Stimulated activated effector memory CD8-positive, alpha-beta T cell treated with anti-CD3 and anti-CD28 coated beads, Interleukin-12 subunit alpha, Interleukin-12 subunit beta, amount 100 ng/mL, for 72 hours (primary cell): ENCODE results near the gene AATK.

ENCODE experiments used
- ATAC-seq: fragments of 150-1000 bp; cut with Tn5 transposase; 2 replicates; pipeline ENCODE4 v1.10.0; 2021
- DNase-seq, 2 donors: peaks; one replicate each; pipeline ENCODE4 v3.0.0; 2021 to 2022; ENCODE audit warnings: low spot score in 2 of 2
- H3K27ac Mint-ChIP-seq: one replicate; pipeline ENCODE4 v1.8.0; 2022; ENCODE audit warnings: mild to moderate bottlenecking, mixed read lengths
- H3K36me3 Mint-ChIP-seq: one replicate; pipeline ENCODE4 v1.8.0; 2022; ENCODE audit warnings: mild to moderate bottlenecking, mixed read lengths
- H3K4me1 Mint-ChIP-seq: one replicate; pipeline ENCODE4 v1.8.0; 2022; ENCODE audit warnings: mixed read lengths
- H3K4me3 Mint-ChIP-seq: one replicate; pipeline ENCODE4 v1.8.0; 2022; ENCODE audit warnings: mild to moderate bottlenecking, mixed read lengths
- H3K9me3 Mint-ChIP-seq: one replicate; pipeline ENCODE4 v1.8.0; 2022; ENCODE audit warnings: mixed read lengths

Gene AATK

DNA sequence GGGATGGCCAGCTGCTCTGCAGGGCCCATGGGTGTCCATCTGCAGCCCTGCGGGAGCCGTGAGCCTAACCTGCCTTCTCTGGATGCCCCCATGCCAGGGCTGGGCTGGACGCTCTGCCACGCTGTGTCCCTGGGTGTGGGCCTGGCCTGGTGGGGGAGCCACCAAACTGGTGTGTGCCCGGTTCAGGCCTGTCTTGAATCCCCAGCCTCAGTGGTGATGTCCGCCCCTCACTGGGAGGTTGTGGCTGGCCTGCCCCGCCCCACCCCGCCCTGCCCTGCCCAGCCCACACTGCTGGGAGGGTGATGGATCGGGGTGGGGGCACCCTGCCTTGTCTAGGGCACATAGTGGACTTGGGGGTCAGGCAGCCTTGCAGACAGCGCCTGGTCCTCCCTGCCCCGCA is 50.8 kb downstream of the AATK start:
- Mint-ChIP-seq H3K4me3 (no peak overlapping the region), H3K9me3 (no peaks in the 10 kb centered on the region), H3K4me1 (peaks cover 11% of the 10 kb centered on the region)

DNA sequence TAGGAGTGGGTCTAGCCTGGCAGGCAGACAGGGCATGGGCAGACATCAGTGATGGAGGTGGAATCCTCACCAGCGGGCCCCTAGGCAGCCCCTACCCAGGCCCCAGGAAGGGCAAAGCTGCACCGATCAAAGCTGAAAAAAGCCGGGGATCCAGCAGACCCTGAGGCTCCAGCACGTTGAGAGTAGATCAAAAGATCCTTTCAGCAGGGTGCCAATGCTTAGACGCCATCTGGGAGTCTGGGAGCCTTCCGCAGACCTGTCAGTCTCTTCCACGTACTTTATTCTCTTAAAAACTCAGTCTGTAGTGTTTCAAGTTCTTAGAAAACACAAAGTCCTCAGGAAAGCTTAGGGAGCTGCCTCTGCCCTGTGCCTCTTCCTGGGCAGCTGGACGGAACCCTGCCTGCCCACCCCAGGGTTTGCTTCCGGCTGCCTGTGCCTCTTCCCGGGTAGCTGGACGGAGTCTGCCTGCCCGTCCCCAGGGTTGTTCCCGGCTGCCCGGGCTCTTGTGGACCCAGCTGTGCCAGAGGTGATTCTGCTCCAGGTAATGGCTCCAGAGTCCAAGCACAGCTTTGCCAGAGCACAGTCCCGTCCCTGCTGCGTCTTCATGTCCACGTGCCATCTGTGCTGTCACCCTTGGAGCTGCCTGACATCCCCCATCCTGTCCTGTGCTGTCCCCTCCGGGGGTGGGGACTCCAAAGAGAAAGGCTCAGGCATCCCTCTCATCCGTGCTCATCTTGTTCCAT is 51.5 kb downstream of the AATK start:
- ATAC-seq (no peak), DNase-seq (no peak)
- Mint-ChIP-seq H3K4me1 (peaks cover 8% of the 10 kb centered on the region), H3K4me3 (no peak overlapping the region), H3K36me3 (peaks cover 3% of the 10 kb centered on the region), H3K27ac (no peak overlapping the region), H3K9me3 (no peaks in the 10 kb centered on the region)

More for the DNA sequence above, 50.8 kb downstream of the AATK start:
- DNase-seq (no peak), ATAC-seq (no peak)
- Mint-ChIP-seq H3K27ac (peak overlapping the region; percentile 54), H3K36me3 (peaks cover 7% of the 10 kb centered on the region)

DNA sequence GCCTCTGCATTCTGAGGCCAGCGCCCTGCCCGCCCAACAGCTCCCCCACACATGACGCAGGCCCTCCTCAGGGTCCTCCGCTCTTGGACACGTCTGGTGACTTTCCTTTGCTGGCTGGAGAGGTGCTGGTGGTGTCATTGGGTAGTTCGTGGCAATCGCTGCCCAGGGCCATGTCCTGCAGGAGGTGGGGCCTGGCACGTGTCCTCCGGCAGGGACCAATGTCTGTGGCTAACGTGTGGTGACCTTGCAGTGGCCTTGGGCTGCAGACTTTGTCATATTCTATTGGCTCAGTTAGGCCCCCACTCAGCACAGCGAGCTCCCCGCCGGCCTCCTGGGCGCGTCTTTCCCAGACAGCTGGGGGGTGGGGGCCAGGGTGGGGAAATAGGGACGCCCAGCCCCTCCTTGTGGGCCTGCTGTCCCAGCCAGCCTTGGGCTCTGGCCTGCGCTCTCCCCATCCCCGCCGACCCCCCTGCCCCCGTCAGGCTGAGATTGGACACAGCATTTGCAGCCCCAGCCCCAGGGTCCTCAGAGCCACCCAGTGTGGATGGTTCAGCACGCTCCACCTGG is 52.8 kb downstream of the AATK start:
- ATAC-seq = no peak
- H3K27ac Mint-ChIP-seq = no peak overlapping the region
- no peak overlapping the region for H3K4me3 Mint-ChIP-seq
- peaks cover under 1% of the 10 kb centered on the region for H3K4me1 Mint-ChIP-seq
- H3K36me3 Mint-ChIP-seq = no peaks in the 10 kb centered on the region
- H3K9me3 Mint-ChIP-seq = no peaks in the 10 kb centered on the region
- DNase-seq = no peak

DNA sequence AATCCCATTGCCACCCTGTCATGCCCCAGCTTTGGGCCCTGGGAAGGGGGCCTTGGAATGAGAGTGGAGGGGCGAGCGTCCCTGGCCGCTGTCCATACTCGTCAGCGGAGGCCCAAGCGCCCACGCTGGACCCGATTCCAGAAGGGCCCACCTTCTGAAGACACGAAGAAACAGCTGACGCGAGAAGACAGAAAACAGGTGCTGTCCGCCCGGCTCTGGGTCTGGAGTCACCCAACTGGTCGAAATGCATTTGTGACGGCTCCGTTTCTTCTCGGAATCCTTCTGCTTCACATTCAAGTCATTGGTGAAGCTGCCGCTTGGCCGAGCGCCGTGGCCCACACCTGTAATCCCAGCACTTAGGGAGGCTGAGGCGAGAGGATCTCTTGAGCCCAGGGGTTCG is 53.6 kb downstream of the AATK start:
- no peaks in the 10 kb centered on the region for H3K36me3 Mint-ChIP-seq
- no peak for DNase-seq

DNA sequence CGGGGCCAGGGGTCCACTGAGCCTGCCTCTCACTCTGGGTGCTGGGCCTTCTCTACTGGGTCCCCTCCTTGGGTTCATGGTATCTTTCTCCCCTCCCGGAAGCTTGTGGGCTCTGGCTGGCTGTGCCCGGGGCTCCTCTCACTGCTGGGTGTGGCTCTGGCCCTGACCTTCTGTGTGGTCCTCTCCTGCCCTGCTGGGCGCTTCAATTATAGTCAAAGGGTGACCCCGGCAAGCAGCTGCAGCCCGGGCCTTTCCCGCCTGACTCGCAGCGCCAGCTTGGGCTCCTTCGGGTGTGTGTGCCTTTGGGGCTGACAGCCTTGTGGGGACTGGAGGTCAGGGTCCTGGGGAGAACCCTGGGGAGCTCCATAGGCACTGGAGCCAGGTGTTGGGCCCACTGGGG is 55.0 kb downstream of the AATK start:
- no peak overlapping the region for H3K4me3 Mint-ChIP-seq
- DNase-seq = no peak
- H3K4me1 Mint-ChIP-seq = no peaks in the 10 kb centered on the region

More for the DNA sequence above, 53.6 kb downstream of the AATK start:
- no peaks in the 10 kb centered on the region for H3K9me3 Mint-ChIP-seq
- ATAC-seq = no peak
- H3K4me1 Mint-ChIP-seq = no peaks in the 10 kb centered on the region
- H3K27ac Mint-ChIP-seq = no peak overlapping the region
- H3K4me3 Mint-ChIP-seq = no peak overlapping the region

DNA sequence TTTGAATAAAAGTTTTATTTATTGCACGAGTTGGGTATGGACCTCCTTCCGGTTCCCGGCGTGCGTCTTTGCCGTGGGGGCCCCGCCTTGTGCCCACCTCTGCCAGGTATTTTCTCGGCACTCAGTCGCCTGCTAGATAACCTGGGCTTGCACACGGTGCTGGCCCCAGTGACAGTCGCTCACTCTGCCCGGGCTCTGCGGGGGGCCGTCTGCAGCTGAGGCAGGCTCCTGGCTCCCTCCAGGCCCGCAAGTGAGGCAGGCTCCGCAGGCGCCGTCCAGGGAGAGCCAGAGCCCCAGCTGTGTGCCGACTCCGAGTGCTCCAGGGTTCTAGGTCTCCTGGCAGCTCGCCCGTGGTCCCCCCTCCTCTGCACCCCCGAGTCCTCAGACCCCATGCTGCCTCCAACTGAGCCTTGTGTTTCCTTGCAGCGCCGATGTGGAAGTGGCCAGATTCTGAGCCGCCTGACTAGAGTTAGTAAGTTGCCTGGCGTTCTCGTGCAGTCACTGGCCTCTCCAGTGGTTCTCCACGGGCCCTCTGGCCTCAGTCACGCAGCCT is 55.5 kb downstream of the AATK start:
- no peak for DNase-seq
- H3K36me3 Mint-ChIP-seq = no peaks in the 10 kb centered on the region
- H3K27ac Mint-ChIP-seq = no peak overlapping the region
- no peak for ATAC-seq
- no peak overlapping the region for H3K4me3 Mint-ChIP-seq
- H3K4me1 Mint-ChIP-seq = no peaks in the 10 kb centered on the region
- no peaks in the 10 kb centered on the region for H3K9me3 Mint-ChIP-seq

More for the DNA sequence above, 55.0 kb downstream of the AATK start:
- H3K9me3 Mint-ChIP-seq = no peaks in the 10 kb centered on the region
- H3K27ac Mint-ChIP-seq = no peak overlapping the region
- H3K36me3 Mint-ChIP-seq = no peaks in the 10 kb centered on the region
- no peak for ATAC-seq

DNA sequence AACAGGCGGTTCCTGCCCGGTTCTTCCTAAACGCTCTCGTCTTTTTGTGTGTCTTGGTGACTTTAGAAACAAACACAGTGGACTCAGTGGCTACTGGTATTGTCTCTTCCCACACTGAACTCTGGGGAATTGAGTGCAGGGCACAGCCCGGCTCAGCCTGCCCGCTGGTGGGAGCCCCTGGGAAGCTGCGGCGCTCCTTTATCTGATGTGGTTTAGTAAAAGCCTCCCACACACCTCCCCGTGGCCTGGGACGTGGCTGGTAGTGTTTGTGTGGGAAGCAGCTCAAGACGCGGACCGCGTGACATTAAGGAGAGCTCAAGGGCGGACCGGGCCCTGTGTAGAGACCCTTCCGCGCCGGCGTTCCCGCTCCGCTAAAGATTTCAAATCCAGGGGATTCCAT is 56.1 kb downstream of the AATK start:
- DNase-seq (no peak), ATAC-seq (no peak)
- no peaks in the 10 kb centered on the region for H3K36me3 Mint-ChIP-seq
- no peak overlapping the region for H3K27ac Mint-ChIP-seq
- H3K9me3 Mint-ChIP-seq = no peaks in the 10 kb centered on the region
- H3K4me1 Mint-ChIP-seq = no peaks in the 10 kb centered on the region
- H3K4me3 Mint-ChIP-seq = no peak overlapping the region

DNA sequence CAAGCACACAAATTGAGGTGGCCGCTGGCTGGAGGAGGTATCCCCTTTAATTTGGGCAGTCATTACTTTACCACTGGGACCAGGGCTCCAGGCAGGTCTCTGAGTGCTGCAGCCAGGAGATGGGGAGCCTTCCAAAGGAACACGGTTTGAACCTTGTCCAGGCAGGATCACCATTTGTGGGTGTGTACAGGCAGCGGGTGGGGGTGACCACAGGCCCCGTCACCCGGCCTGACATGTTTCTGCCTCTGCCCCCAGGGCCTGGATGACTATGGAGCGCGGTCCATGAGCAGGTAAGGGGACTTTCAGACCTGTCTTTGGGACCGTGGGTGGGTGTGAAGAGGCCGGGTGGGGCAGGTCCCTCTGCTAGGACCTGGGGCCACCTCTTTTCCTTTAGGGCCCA is 57.8 kb downstream of the AATK start:
- Mint-ChIP-seq H3K36me3 (no peaks in the 10 kb centered on the region), H3K4me1 (no peaks in the 10 kb centered on the region), H3K9me3 (no peaks in the 10 kb centered on the region), H3K27ac (no peak overlapping the region), H3K4me3 (no peak overlapping the region)
- ATAC-seq (no peak), DNase-seq (no peak)

DNA sequence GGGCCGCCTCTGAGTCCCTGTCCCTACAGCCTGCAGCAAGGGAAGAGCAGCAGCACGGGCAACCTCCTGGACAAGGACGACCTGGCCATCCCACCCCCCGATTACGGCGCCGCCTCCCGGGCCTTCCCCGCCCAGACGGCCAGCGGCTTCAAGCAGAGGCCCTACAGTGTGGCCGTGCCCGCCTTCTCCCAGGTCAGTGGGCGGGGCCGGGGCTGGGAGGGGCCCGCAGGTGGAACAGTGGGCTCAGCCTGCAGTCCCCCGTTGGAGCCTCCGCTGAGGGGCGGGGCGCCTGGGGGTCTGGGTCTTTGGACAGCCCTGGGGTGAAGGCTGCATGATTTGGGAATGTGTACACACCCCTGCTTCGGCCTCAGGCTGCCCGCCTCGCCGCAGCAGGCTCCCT is 59.3 kb downstream of the AATK start:
- DNase-seq (no peak), ATAC-seq (no peak)
- Mint-ChIP-seq H3K9me3 (no peaks in the 10 kb centered on the region), H3K4me1 (peaks cover 1% of the 10 kb centered on the region), H3K27ac (no peak overlapping the region), H3K36me3 (no peaks in the 10 kb centered on the region), H3K4me3 (no peak overlapping the region)

DNA sequence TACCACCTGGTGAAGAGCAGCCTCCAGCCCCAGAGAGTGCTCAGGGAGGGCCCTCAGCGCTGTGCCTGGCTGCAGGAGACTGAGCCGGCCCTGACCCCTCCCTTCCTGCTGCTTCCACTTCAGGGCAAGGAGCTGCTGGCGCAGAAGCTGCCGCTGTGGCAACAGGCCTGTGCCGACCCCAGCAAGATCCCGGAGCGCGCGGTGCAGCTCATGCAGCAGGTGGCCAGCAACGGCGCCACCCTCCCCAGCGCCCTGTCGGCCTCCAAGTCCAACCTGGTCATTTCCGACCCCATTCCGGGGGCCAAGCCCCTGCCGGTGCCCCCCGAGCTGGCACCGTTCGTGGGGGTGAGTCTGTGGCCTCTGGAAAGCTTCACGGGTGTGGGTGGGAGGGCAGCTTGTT is 62.6 kb downstream of the AATK start:
- peaks cover 15% of the 10 kb centered on the region for H3K4me1 Mint-ChIP-seq
- ATAC-seq (no peak), DNase-seq (no peak)
- no peaks in the 10 kb centered on the region for H3K36me3 Mint-ChIP-seq
- no peak overlapping the region for H3K27ac Mint-ChIP-seq
- H3K4me3 Mint-ChIP-seq = no peak overlapping the region
- no peaks in the 10 kb centered on the region for H3K9me3 Mint-ChIP-seq

DNA sequence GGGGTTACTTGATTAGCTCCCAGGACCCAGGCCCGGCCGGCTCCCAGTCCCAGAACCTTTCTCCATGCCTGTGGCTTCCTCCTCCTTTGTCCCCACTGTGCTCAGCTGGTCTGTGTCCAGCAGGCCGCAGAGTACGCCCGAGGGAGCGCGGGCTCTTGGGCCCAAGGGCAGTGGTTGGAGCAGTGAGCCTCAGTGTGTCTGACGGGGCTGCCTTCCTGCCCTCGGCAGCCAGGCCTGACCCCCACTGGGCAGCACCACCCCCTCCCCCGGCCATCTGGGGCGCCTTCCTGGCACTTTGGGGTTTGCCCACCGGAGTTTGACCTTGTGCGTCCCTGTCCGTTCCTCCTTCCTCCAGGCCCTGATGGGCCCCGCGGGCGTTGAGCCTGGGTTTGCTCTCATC is 63.2 kb downstream of the AATK start:
- Mint-ChIP-seq H3K36me3 (no peaks in the 10 kb centered on the region), H3K9me3 (no peaks in the 10 kb centered on the region), H3K27ac (no peak overlapping the region), H3K4me1 (peaks cover 19% of the 10 kb centered on the region), H3K4me3 (no peak overlapping the region)
- no peak for ATAC-seq
- DNase-seq = no peak

DNA sequence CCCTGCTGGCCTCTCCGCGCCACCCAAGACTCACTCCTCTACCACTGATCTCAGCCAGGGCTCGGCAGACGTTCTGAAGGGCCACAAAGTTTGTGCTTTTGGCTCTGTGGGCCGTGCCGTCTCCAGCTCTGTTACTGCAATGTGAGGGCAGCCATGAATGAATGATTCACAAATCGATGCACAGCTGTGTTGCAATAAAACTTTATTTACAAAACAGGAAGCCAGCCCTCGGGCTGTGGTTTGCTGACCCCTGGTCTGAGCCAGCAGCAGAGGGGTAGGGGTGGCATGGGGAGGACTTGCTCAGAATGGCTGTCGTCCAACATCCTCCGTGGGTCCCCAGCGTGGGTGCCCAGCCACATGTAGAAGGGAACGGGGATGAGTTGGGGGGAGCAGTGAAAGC is 63.7 kb downstream of the AATK start:
- ATAC-seq = no peak
- H3K36me3 Mint-ChIP-seq = no peaks in the 10 kb centered on the region
- no peak overlapping the region for H3K27ac Mint-ChIP-seq
- H3K4me3 Mint-ChIP-seq = no peak overlapping the region
- H3K4me1 Mint-ChIP-seq = peaks cover 24% of the 10 kb centered on the region
- no peak for DNase-seq
- H3K9me3 Mint-ChIP-seq = no peaks in the 10 kb centered on the region

DNA sequence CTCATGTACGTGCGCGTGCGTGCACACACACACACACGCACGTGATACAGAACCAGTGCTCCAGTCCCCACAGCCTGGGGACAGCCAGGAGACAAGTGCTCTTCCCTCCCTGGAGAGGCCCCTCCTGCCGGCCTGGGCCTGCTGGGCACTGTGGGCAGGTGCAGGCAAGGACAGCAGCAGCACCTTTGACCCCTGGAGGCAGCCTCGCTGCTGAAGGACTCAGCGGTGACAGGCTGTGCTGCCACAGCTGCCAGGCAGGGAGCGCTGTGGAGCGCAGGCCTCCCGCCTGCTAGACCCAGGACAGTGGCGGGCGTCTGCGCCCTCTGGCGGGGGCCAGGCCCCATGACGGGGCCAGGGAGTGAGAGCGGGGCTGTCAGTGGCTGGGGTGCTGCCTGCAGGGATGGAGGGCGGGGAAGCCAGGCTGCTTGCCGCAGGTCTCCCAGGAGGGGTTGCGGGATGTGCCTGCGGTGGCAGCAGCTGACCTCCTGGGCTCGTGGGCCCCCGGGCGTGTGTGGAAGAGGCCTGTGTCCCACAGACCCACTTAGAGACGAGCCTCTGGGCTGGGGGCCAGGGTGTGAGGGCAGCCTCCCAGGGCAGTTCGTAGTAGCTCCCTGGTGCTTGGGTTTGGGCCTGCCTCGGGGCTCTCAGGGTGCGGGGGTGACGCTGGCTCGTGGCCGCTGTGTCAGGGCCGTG is 64.3 kb downstream of the AATK start:
- Mint-ChIP-seq H3K36me3 (no peaks in the 10 kb centered on the region), H3K4me3 (no peak overlapping the region), H3K4me1 (peaks cover 30% of the 10 kb centered on the region), H3K9me3 (no peaks in the 10 kb centered on the region), H3K27ac (no peak overlapping the region)
- peak; percentile 94 to 96 for DNase-seq
- peak; percentile 90 for ATAC-seq

DNA sequence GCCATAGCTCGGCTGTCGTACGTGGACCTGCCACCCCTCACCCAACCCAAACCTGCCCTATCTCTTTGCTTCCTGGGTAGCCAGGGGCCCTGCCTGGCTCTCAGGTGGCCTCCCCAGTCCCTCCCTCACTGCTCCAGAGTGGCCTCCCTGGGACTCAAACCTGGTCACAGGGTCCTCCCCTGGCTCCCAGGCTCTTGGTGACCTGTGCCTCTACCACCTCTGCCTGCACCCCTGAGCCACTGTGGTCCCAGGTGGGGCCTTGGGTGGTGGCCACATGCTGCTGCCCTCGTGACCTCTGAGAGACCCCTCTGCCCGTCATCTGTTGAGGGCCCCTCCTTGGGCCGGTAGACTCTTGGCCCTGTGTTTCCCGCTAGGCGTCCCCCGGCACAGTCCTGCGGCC is 65.4 kb downstream of the AATK start:
- Mint-ChIP-seq H3K27ac (no peak overlapping the region), H3K4me1 (peaks cover 41% of the 10 kb centered on the region), H3K36me3 (no peaks in the 10 kb centered on the region), H3K9me3 (no peaks in the 10 kb centered on the region), H3K4me3 (no peak overlapping the region)
- ATAC-seq (no peak), DNase-seq (no peak)

DNA sequence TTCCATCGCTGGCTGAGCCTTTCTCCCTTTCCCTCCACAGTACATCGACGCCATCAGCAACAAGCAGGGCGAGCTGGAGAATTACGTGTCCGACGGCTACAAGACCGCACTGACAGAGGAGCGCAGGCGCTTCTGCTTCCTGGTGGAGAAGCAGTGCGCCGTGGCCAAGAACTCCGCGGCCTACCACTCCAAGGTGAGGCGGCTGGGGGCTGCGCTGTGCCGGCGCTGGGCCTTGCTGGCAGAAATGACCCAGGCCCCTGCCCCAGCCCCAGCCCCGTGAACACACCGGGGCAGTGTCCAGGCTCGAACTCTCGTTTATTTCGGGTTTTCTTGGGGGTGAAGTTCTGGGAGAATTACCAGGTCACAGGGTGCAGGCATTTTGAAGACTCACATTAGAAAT is 66.1 kb downstream of the AATK start:
- ATAC-seq (no peak), DNase-seq (no peak)
- H3K4me1 Mint-ChIP-seq = peaks cover 49% of the 10 kb centered on the region
- no peak overlapping the region for H3K4me3 Mint-ChIP-seq
- peaks cover 3% of the 10 kb centered on the region for H3K36me3 Mint-ChIP-seq
- H3K27ac Mint-ChIP-seq = peak overlapping the region; percentile 52
- no peaks in the 10 kb centered on the region for H3K9me3 Mint-ChIP-seq

DNA sequence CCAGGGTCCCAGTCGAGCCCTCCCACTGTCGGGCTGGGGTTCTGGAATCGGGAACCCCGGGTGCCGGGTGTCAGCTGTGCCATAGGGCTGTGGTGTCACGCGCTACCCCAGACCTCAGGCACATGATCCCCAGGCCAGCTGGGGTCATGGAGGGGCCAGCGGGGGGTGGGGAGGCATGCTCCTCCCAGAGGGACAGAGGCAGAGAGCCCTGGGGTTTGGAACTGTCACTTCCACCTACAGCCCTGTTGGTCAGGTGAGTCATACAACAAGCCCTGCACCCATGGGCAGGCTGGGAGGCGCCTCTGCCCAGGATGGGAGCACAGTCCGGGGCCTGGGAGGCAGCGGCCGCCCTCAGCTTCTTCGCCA is 68.1 kb downstream of the AATK start:
- ATAC-seq = peak; percentile 14
- Mint-ChIP-seq H3K4me1 (peaks cover 66% of the 10 kb centered on the region), H3K27ac (peak overlapping the region; percentile 93), H3K36me3 (peaks cover 8% of the 10 kb centered on the region), H3K4me3 (peak overlapping the region; percentile 69), H3K9me3 (no peaks in the 10 kb centered on the region)
- DNase-seq = no peak
